HG03521 (cell line): ENCODE measurements around the gene DACT3.

Experiments
- ATAC-seq: cut with Tn5 transposase; IDR thresholded peaks from one replicate; pipeline ENCODE4 v1.9.1; 2021; ENCODE audit warnings: mild to moderate bottlenecking, moderate library complexity; ENCODE audit not compliant: unreplicated experiment

The DACT3 gene

GRCh38 chr19:46661020-46661731 is at the start of gene DACT3:
DACT3 (minus strand) TSS chr19:46661182; CDS start chr19:46661064, 118 bp downstream.
- peak; percentile 88 for ATAC-seq

- ATAC-seq, result no peak
These were observed 49.7 kb upstream of the DACT3 start for GRCh38 chr19:46710687-46711086.

GRCh38 chr19:46704379-46705076 is 43.5 kb upstream of the DACT3 start:
- ATAC-seq, result no peak

- ATAC-seq, result no peak
These were observed 39.7 kb upstream of the DACT3 start for GRCh38 chr19:46700704-46701103.

DNA sequence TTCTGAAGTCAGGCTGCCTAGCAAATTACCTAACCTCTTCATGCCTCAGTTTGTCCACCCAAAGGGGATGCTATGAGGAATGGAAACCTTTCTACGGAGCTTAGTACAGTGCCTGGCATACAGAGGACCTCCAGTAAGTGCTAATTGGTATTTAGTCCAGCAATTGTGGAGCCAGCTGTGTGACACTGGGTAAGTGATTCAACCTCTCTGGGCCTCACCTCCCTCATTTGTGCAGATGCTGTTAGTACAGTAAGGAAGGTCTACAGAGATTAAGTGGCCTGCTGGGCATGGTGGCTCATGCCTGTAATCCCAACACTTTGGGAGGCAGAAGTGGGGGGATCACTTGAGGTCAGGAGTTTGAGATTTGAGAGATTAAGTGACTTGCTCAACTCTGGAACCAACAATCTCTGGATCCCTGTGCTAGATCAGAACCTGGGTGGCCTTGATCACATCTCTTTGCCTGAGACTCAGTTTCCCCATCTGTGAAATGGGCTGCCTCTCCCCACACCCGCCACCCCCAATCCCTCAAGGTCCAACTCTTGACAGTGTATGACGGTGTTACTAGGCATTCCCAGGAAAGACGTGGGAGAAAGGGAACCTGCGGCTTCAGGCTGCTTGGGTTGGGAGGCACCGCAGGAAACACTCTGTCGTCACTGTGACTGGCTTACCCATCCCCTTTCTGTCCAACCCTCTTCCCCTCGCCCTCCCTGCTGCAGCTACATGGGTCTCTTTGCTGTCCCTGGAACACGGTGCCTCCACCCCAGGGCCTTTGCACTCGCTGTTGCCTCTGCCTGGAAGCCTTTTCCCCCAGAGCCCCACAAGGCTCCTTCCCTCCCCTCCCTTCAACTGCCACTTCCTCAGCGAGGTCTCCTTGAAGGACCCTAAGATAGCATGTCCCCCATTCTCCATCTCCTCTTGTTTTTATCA is 37.7 kb upstream of the DACT3 start:
- ATAC-seq, result no peak

DNA sequence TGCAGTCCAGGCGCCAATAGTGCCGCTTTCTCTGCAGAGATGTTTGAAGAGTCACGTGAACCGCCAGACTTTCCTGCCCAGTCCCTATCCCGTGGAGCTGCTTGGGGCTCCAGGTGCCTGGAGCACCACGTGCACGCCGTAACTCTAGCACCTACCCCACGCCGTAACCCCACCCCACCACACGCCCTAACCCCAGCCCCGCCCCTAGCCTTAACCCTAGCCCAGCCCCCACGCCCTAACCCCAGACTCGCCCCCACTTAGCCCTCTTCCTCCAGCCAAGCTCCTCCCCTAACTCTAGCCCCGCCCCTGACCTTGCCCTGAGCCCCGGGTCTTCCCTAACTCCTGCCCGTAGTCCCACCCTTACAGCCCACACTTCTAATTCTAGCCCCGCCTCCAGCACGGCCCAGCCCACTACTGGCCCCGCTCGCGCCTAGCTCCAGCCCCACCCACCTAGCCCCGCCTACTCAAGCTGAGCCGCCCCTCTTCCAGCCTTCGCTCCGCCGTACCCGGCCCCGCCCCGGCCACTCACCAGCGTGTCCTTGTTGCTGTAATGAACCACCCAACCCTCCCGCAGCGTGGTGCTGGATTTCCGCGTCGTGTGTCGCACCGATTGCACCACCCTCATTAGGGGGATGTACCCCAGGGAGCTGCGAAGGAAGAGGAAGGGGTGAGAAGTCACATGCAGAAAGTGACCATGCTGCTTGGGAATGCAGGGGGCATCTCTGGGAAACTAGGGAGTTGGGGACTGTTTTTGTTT is 36.4 kb upstream of the DACT3 start:
- no peak for ATAC-seq

DNA sequence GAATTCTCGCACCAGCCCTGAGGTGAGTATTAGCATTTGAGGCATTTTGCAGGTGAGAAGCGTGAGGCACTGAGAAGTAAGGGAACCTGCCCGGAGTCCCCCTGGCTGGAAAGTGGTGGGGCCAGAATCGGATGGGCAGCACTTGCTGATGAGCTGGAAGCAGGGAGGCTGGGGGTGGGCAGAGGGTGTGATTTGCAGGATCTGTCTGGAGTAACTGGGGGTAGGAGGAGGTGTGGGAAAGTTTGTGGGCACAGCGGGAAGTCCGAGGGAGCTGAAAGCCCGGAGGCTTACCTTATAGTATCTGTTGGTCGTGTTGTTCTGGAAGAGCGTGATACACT is 35.9 kb upstream of the DACT3 start:
- no peak for ATAC-seq

DNA sequence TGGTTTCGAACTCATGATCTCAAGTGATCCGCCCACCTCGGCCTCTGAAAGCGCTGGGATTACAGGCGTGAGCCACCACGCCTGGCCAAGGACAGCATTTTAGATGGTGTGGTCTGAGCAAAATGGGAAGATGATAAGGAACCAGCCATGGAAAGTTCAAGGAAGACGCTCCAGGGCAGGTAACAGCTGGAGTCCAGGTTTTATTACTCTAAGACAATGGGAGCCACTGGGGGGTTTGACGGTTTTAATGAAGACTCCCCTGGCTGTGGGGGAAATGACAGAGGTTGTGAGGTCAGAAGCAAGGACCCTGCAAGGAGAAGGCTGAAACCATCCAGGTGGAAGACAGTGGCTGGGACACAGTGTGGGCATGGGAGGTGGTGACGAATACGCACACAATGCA is 35.1 kb upstream of the DACT3 start:
- no peak for ATAC-seq

DNA sequence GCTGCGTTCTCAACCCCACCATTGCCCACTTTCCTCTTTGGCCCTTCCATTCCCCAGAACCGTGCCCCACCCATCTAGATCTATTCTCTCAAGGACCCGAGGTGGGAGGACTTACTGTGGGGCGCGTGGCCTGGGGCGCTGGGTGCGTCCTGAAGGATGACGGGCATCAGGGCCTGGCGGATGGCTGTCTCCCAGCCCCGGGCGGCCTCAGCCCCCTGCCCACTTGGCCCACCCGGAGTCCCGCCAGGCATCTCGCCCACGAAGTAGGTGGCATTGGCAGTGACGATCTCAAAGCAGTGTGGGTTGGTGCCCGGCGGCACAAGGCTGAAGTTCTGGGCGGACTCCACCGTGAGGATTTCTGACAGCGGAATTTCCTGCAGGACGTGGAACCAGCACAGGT is 32.8 kb upstream of the DACT3 start:
- no peak for ATAC-seq

- ATAC-seq, result no peak
These were observed 32.1 kb upstream of the DACT3 start for GRCh38 chr19:46692918-46693722.

- no peak for ATAC-seq
These were observed 31.0 kb upstream of the DACT3 start for GRCh38 chr19:46691948-46692347.

DNA sequence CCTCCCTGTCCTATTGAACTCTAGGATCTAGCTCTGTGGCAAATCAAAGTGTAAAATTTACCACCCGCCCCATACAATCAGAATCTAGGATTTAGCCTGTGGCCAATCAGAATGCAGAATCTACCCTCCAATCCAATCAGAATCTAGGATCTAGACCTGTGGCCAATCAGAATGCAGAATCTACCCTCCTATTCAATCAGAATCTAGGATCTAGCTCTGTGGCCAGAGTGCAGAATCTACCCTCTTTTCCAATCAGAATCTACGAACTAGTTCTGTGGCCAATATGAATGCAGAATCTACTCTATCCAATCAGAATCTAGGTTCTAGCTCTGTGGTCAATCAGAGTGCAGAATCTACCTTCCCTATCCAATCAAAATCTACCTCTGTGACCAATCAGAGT is 30.1 kb upstream of the DACT3 start:
- no peak for ATAC-seq

DNA sequence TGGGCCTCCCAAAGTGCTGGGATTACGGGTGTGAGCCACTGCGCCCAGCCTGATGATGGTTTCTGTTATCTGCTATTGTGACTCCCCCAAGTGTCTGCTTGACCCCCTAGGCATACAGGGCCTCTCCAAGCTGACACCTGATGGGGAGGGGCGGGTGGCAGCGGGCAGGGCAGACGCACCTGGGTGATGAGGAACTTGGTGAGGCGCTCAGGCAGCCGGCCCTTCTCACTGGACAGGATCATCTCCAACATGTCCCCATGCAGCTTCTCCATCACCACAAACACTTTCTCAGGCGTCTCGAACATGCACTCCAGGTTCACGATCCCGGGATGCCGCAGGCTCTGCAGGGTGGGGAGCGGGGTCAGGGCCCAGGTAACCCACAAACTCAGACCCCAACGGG is 28.4 kb upstream of the DACT3 start:
- ATAC-seq, result no peak

GRCh38 chr19:46687438-46688145 is 26.6 kb upstream of the DACT3 start:
- no peak for ATAC-seq

DNA sequence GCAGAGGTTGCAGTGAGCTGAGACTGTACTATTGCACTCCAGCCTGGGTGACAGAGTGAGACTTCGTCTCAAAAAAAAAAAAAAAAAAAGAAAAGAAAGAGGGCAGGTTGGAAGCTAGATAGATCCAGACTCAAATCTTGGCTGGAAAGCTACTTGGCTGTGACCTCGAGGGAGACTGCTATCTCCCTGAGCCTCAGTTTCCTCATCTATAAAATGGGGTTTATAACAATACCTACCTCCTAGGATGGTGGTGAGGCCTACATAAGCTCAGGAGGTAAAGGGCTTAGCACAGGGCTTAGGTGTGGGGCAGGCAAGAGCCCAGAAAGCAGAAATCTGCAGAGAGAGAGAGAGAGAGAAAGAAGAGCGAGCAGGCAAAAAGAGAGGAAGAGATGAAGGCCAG is 24.2 kb upstream of the DACT3 start:
- ATAC-seq, result no peak

DNA sequence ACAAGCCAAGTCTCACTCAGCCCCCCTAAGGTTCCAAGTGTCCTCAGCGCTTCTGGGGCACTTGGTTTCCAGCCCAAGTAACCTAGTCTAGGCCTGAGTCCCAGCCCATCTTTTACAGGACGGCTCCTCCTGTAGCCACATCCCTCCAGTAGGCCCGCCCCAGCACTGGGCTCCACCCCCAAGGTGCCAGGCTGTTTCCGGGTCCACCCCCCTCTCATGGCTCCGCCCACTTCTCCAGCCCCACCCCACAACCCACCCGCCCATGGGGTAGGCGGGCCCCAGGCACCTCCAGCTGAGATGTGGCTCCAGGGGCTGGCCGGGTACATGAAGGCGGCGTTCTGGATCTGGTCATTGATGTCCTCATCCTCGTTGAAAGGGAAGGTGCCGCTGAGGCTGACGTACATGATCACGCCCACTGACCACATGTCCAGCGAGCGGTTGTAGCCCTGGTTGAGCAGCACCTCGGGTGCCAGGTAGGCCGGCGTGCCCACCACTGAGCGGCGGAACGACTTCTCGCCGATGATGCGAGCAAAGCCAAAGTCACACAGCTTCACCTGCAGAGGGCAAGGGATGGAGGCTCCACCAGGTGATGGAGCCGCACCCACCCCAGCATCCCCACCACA is 17.2 kb upstream of the DACT3 start:
- no peak for ATAC-seq

DNA sequence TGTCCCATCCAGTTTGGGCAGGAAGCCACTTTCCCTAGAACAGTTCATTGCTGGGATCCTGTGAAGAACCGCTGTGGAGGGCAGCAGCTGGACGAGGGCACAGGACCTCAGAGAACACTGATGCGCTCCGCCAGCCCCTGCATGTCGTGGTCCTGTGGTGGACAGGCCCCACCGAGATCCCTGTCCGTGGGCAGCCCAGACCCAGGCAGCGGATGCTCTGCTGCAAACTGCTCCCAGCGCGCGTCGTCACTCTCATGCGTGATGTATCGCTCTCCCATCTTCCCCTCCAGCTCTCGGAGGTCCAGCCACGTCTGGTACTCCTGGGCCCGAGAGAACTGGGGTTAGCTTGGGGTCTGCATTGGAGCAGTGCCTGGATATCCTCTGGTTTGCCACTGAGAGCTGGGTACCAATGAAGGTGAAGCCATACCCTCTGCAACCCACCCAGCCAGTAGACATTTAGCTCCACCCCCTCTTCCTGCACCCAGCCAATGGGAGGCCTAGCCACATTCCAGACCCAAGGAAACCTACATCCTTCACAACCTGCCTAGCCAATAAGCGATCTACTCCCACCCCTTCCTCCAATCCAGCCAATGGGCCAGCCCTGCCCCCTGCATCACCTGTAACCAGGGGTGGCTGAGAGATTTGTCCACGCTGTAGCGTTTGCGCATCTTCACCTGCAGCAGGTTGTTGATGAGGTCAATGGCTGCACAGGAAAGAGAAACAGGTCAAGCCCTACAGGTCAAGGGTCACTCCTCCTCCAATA is 13.6 kb upstream of the DACT3 start:
- ATAC-seq, result no peak

- no peak for ATAC-seq
These were observed 9.8 kb upstream of the DACT3 start for GRCh38 chr19:46670813-46671212.
